HepG2 (cell line): ENCODE data around the gene B3GNT9. TPM values are rescaled to one million over a fixed set of nuclear protein-coding genes. Genes with fewer than 3 reads are reported as not detected.

ENCODE experiments used
- ATAC-seq: fragments of 200-7000 bp; cut with Tn5 transposase; 3 replicates; pipeline ENCODE4 v1.9.1; 2020; ENCODE audit warnings: mild to moderate bottlenecking, moderate library complexity
- BruUV-seq: library from RNA; stranded (reverse); fragments of 400-500 nt; replicated peaks from 2 replicates; lab custom pipeline; 2021; lab: Mats Ljungman, UMichigan
- CTCF ChIA-PET: fragments of 300-600 bp; formaldehyde crosslinking; extraction: SDS; loops from one replicate; lab custom pipeline; 2021; ENCODE audit warnings: low total read pairs, inconsistent platforms, low intra/inter-chr PET ratio; lab: Yijun Ruan, JAX
- POLR2A ChIA-PET: fragments of 350-600 bp; sonication (Branson Sonifier 250); formaldehyde crosslinking; loops from one replicate; lab custom pipeline; 2020; ENCODE audit warnings: antibody characterized with exemption, inconsistent platforms; lab: Yijun Ruan, JAX
- DNase-seq: peaks from one replicate; pipeline ENCODE4 v3.0.0-alpha.2; 2015; ENCODE audit warnings: low spot score
- FAIRE-seq: peaks from 3 replicates; lab custom pipeline; 2011; peaks lifted over from hg19 to GRCh38; lab: Jason Lieb, UNC
- H2AFZ ChIP-seq: one replicate; pipeline ENCODE4 v1.6.1; 2011; ENCODE audit warnings: low read length, inconsistent platforms
- H3K27ac ChIP-seq: fragments of 300-600 bp; 3 replicates; pipeline ENCODE4 v1.8.0; 2011; ENCODE audit warnings: mixed run types, mild to moderate bottlenecking, mixed read lengths, low read length, inconsistent platforms; ENCODE audit not compliant: insufficient read depth; ENCODE audit errors: extremely low read length
- H3K27me3 ChIP-seq, 2 experiments: fragments of 200-600 bp in 1 of 2; 2 replicates in 1 of 2; 3 replicates in 1 of 2; pipeline versions ENCODE4 v1.6.0 to v1.8.0; 2011; ENCODE audit warnings: low read length in 2 of 2, mild to moderate bottlenecking in 2 of 2, moderate library complexity in 2 of 2, inconsistent platforms in 1 of 2; ENCODE audit not compliant: insufficient read depth in 2 of 2, control insufficient read depth in 1 of 2
- H3K36me3 ChIP-seq, 2 experiments: fragments of 200-600 bp in 1 of 2; replicated peaks in 1 of 2; 2 replicates in 1 of 2; 3 replicates in 1 of 2; pipeline versions ENCODE4 v1.5.1 to v1.8.0; 2011; ENCODE audit warnings: low read length in 2 of 2, inconsistent platforms in 1 of 2; ENCODE audit not compliant: insufficient read depth in 2 of 2, control insufficient read depth in 1 of 2
- H3K4me1 ChIP-seq: 2 replicates; pipeline ENCODE4 v1.5.1; 2012; ENCODE audit warnings: low read length, inconsistent platforms; ENCODE audit not compliant: insufficient read depth
- H3K4me2 ChIP-seq: 2 replicates; pipeline ENCODE4 v1.6.0; 2011; ENCODE audit warnings: low read depth, low read length, inconsistent platforms
- H3K4me3 ChIP-seq, 3 experiments: fragments of 200-600 bp in 1 of 3; sonication (generic), shearing (Covaris generic) in 1 of 3; replicated peaks in 1 of 3; 2 replicates each; pipeline ENCODE4 v1.5.1; 2011 to 2016; ENCODE audit warnings: low read length in 3 of 3, inconsistent platforms in 2 of 3, low read depth in 2 of 3, mild to moderate bottlenecking in 2 of 3, control low read depth in 1 of 3, mixed read lengths in 1 of 3; ENCODE audit not compliant: insufficient read depth in 1 of 3
- H3K79me2 ChIP-seq: one replicate; pipeline ENCODE4 v1.6.1; 2011; ENCODE audit warnings: low read length, inconsistent platforms; ENCODE audit not compliant: insufficient read depth
- H3K9ac ChIP-seq: 2 replicates; pipeline ENCODE4 v1.6.0; 2011; ENCODE audit warnings: mild to moderate bottlenecking, low read depth, low read length, inconsistent platforms; ENCODE audit not compliant: insufficient read depth
- H3K9me3 ChIP-seq: 2 replicates; pipeline ENCODE4 v1.5.1; 2012; ENCODE audit warnings: mild to moderate bottlenecking, low read length
- H4K20me1 ChIP-seq: 2 replicates; pipeline ENCODE4 v1.6.0; 2011; ENCODE audit warnings: inconsistent platforms, mild to moderate bottlenecking, low read length, moderate library complexity; ENCODE audit not compliant: insufficient read depth
- ELF3 ChIP-seq: IDR thresholded peaks from 2 replicates; pipeline ENCODE4 v1.6.1; 2016; ENCODE audit warnings: missing genetic modification reagents, missing compliant biosample characterization
- HMG20B ChIP-seq: conservative IDR thresholded peaks from 2 replicates; pipeline ENCODE4 v1.6.1; 2016; ENCODE audit warnings: missing genetic modification reagents, missing compliant biosample characterization
- MXD4 ChIP-seq: IDR thresholded peaks from 2 replicates; pipeline ENCODE4 v1.6.1; 2016; ENCODE audit warnings: mild to moderate bottlenecking, missing biosample characterization, missing genetic modification reagents
- PAF1 ChIP-seq: IDR thresholded peaks from 2 replicates; pipeline ENCODE4 v1.6.1; 2016; ENCODE audit warnings: missing genetic modification reagents, missing compliant biosample characterization
- PAX8 ChIP-seq: sonication (generic); formaldehyde crosslinking; IDR thresholded peaks from 2 replicates; pipeline ENCODE4 v1.8.0; 2022; ENCODE audit warnings: mild to moderate bottlenecking, missing genetic modification reagents, borderline replicate concordance
- RARA ChIP-seq: IDR thresholded peaks from 2 replicates; pipeline ENCODE4 v1.6.1; 2016; ENCODE audit warnings: missing genetic modification reagents, missing compliant biosample characterization
- SNAPC2 ChIP-seq: sonication (generic); formaldehyde crosslinking; IDR thresholded peaks from 2 replicates; pipeline ENCODE4 v1.8.1; 2022; ENCODE audit warnings: mild to moderate bottlenecking, missing genetic modification reagents
- SOX13 ChIP-seq, 3 experiments: fragments of 450-650 bp in 1 of 3; sonication (generic) in 1 of 3; formaldehyde crosslinking in 1 of 3; IDR thresholded peaks in 2 of 3; conservative IDR thresholded peaks in 1 of 3; 2 replicates each; pipeline versions ENCODE4 v1.5.0 to v1.6.1; 2016 to 2020; ENCODE audit warnings: antibody characterized with exemption in 1 of 3, mild to moderate bottlenecking in 1 of 3, missing compliant biosample characterization in 1 of 3, missing genetic modification reagents in 1 of 3, moderate library complexity in 1 of 3
- TARDBP ChIP-seq: sonication (generic); formaldehyde crosslinking; IDR thresholded peaks from 2 replicates; pipeline ENCODE4 v1.8.0; 2022; ENCODE audit warnings: mild to moderate bottlenecking, missing genetic modification reagents
- TCF12 ChIP-seq, 2 experiments: fragments of 450-650 bp in 1 of 2; sonication (generic) in 1 of 2; formaldehyde crosslinking in 1 of 2; IDR thresholded peaks; 2 replicates each; pipeline versions ENCODE4 v1.6.1 to v1.8.0; 2017 to 2022; ENCODE audit warnings: antibody characterized with exemption in 1 of 2, mild to moderate bottlenecking in 1 of 2, missing genetic modification reagents in 1 of 2, moderate library complexity in 1 of 2
- ZBTB1 ChIP-seq: sonication (generic); formaldehyde crosslinking; IDR thresholded peaks from 2 replicates; pipeline ENCODE4 v1.4.0; 2020; ENCODE audit warnings: missing genetic modification reagents, borderline replicate concordance
- ZNF317 ChIP-seq: sonication (generic); formaldehyde crosslinking; IDR thresholded peaks from 2 replicates; pipeline ENCODE4 v1.5.0; 2020; ENCODE audit warnings: mild to moderate bottlenecking, missing genetic modification reagents
- ZNF382 ChIP-seq: sonication (generic); formaldehyde crosslinking; IDR thresholded peaks from 2 replicates; pipeline ENCODE4 v1.5.0; 2020; ENCODE audit warnings: missing genetic modification reagents, mild to moderate bottlenecking, borderline replicate concordance
- WGBS: methylation state at CpG from one replicate; pipeline ENCODE4 v1.1.6; 2017; ENCODE audit warnings: low lambda C conversion rate; 5-methylcytosine and 5-hydroxymethylcytosine counted together
- in situ Hi-C: cut with HindIII; loops from 2 replicates; pipeline ENCODE4 v1.10.0; 2017; ENCODE audit warnings: low pct_unique_long_range_greater_than_20kb; ENCODE audit not compliant: extremely low pct_ligation_motif_present
- intact Hi-C: fragments of 100-400 bp; cut with micrococcal nuclease; formaldehyde crosslinking; loops from one replicate; pipeline ENCODE4 v1.10.0; 2022; ENCODE audit not compliant: unreplicated experiment
- polyA plus RNA-seq, 8 experiments: library from polyadenylated mRNA; depleted of rRNA in 3 of 8; stranded (reverse) in 7 of 8; unstranded in 1 of 8; fragments of >200 nt; fragmentation: Illumina TruSeq in 4 of 8; extraction: Trizol in 4 of 8; gene quantifications; 2 replicates each; pipeline versions ENCODE4 v1.2.1 to v1.2.3, GENCODE V29; 2011 to 2016; ENCODE audit warnings: low read depth in 4 of 8, missing spikeins in 1 of 8, mixed read lengths in 1 of 8; ENCODE audit not compliant: insufficient read depth in 1 of 8
- total RNA-seq, 5 experiments: library from RNA; depleted of rRNA; stranded (reverse); fragments of >200 nt; fragmentation: Illumina TruSeq; extraction: Trizol; gene quantifications; 2 replicates each; pipeline ENCODE4 v1.2.3, GENCODE V29; 2016; ENCODE audit warnings: low read depth in 1 of 5
- TF ChIP-seq, protein P1 (sequence below): sonication (generic); formaldehyde crosslinking; IDR thresholded peaks from 2 replicates; pipeline ENCODE4 v1.8.1; 2023; ENCODE audit warnings: missing genetic modification reagents, mild to moderate bottlenecking, borderline replicate concordance
- TF ChIP-seq, protein P2 (sequence below): IDR thresholded peaks from 2 replicates; pipeline ENCODE4 v1.4.0; 2020; ENCODE audit warnings: mild to moderate bottlenecking, missing genetic modification reagents
- TF ChIP-seq, protein P3 (sequence below): IDR thresholded peaks from 2 replicates; pipeline ENCODE4 v1.6.1; 2016
- TF ChIP-seq, protein P4 (sequence below): sonication (generic); formaldehyde crosslinking; IDR thresholded peaks from 2 replicates; pipeline ENCODE4 v1.5.0; 2020; ENCODE audit warnings: missing genetic modification reagents

B3GNT9 gene
- total and polyA plus RNA-seq, 2 of the 13 experiments (the other 11 are each of a cell fraction or from before 2014, with no cell fraction given): 1.5 to 3.1 TPM

DNA sequence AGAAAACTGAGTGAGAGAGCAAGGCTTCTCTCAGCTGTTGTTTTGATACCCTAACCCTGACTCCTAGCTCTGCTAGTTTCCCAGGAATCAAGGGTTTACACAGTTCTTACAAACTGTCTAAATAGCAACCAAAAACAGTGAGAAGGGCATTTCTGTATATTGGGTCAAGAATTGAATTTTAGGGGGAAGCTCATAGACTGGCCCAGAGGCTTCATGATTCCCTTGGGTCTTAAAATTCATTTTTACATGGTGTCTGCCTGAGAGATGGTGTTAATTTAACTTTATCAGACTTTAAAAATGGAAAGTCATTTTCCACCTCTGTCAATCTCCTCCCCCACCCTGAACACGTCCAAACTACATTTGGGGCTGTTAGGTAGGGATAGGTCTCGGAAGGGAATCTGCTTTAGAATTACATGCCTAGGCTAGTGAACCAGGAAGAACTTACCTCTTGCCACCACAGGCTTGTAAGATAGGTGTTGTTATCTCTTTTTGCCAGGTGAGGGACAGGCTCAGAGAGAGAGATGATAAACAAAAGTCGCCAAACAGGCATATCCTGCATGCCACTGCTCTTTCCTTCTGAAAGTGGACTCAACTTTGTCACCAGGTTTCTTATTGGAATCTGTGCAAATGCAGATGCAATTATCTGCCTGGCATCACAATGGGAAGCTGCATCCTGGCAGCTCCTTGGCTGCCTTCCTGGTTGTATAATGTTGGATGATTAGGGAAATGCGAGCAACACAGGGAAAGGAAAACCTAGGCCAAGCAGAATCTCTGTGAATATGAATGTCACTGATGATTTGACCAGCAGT is 38.0 kb downstream of the B3GNT9 start:
- in situ Hi-C loops: no loop called here
- no peak overlapping the region for H2AFZ ChIP-seq
- H3K4me1 ChIP-seq: peaks cover 80% of the 10 kb centered on the region
- H3K4me2 ChIP-seq: peak overlapping the region; percentile 98
- peak overlapping the region; percentile 92 for H3K9ac ChIP-seq
- intact Hi-C loops: no loop called here
- peak overlapping the region; percentile 81 to 99 (median 83) for H3K4me3 ChIP-seq
- peak overlapping the region; percentile 90 for H3K27ac ChIP-seq
- BruUV-seq: no TSS peak
- peak; percentile 62 for DNase-seq
- WGBS: 36% methylated on average over 4 of the region's 4 CpGs
- peaks cover 10 to 12% of the 10 kb centered on the region in 2 experiments; a peak in 4 of 5 replicates for H3K36me3 ChIP-seq
- ChIA-PET POLR2A (interaction anchor here (1.0 to 4.3 kb wide), 15 partner anchors 10 to 449 kb away, joined by 3 to 31 read pairs (median 7); partner anchors contain the start of genes B3GNT9, NOL3 and TMEM208), CTCF (no interaction called here)
- H3K79me2 ChIP-seq: peaks cover 74% of the 10 kb centered on the region
- H3K27me3 ChIP-seq: no peaks in the 10 kb centered on the region; a peak in 1 of 5 replicates
- peaks cover 31% of the 10 kb centered on the region for H4K20me1 ChIP-seq
- peak; percentile 51 for FAIRE-seq
- no peaks in the 10 kb centered on the region for H3K9me3 ChIP-seq
- ATAC-seq: no peak
- TF ChIP-seq ZBTB1 (no peak), MXD4 (CRISPR knock-in tag) (peak; percentile 22; the same call in 1 of the 2 replicates), SNAPC2 (CRISPR knock-in tag) (no peak), ELF3 (peak; percentile 90), HMG20B (CRISPR knock-in tag) (no peak), SOX13 (IDR thresholded peaks at IDR 0.05) (no peak), SOX13 (CRISPR knock-in tag; conservative IDR thresholded peaks at IDR 0.05 in 1 of 2, IDR thresholded peaks at IDR 0.05 in 1 of 2) (0 out of 4 replicates have a peak, but pooled peaks of 1 of the 2 experiments have one; percentile 21), PAX8 (CRISPR knock-in tag) (no peak), ZNF317 (CRISPR knock-in tag) (0 out of 2 replicates have a peak, but pooled peaks have one; percentile 46), ZNF382 (no peak), TCF12 (IDR thresholded peaks at IDR 0.05) (no peak), TCF12 (CRISPR knock-in tag; IDR thresholded peaks at IDR 0.05) (no peak), TARDBP (CRISPR knock-in tag) (peak; percentile 16; the same call in 1 of the 2 replicates), PAF1 (CRISPR knock-in tag) (no peak), RARA (CRISPR knock-in tag) (peak; percentile 16; the same call in 1 of the 2 replicates)
- TF ChIP-seq, protein P1, sequence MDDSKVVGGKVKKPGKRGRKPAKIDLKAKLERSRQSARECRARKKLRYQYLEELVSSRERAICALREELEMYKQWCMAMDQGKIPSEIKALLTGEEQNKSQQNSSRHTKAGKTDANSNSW (CRISPR knock-in tag): no peak
- TF ChIP-seq, protein P2, sequence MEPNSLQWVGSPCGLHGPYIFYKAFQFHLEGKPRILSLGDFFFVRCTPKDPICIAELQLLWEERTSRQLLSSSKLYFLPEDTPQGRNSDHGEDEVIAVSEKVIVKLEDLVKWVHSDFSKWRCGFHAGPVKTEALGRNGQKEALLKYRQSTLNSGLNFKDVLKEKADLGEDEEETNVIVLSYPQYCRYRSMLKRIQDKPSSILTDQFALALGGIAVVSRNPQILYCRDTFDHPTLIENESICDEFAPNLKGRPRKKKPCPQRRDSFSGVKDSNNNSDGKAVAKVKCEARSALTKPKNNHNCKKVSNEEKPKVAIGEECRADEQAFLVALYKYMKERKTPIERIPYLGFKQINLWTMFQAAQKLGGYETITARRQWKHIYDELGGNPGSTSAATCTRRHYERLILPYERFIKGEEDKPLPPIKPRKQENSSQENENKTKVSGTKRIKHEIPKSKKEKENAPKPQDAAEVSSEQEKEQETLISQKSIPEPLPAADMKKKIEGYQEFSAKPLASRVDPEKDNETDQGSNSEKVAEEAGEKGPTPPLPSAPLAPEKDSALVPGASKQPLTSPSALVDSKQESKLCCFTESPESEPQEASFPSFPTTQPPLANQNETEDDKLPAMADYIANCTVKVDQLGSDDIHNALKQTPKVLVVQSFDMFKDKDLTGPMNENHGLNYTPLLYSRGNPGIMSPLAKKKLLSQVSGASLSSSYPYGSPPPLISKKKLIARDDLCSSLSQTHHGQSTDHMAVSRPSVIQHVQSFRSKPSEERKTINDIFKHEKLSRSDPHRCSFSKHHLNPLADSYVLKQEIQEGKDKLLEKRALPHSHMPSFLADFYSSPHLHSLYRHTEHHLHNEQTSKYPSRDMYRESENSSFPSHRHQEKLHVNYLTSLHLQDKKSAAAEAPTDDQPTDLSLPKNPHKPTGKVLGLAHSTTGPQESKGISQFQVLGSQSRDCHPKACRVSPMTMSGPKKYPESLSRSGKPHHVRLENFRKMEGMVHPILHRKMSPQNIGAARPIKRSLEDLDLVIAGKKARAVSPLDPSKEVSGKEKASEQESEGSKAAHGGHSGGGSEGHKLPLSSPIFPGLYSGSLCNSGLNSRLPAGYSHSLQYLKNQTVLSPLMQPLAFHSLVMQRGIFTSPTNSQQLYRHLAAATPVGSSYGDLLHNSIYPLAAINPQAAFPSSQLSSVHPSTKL (CRISPR knock-in tag): peak; percentile 44
- TF ChIP-seq, protein P3, sequence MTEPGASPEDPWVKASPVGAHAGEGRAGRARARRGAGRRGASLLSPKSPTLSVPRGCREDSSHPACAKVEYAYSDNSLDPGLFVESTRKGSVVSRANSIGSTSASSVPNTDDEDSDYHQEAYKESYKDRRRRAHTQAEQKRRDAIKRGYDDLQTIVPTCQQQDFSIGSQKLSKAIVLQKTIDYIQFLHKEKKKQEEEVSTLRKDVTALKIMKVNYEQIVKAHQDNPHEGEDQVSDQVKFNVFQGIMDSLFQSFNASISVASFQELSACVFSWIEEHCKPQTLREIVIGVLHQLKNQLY (CRISPR knock-in tag): no peak
- TF ChIP-seq, protein P4, sequence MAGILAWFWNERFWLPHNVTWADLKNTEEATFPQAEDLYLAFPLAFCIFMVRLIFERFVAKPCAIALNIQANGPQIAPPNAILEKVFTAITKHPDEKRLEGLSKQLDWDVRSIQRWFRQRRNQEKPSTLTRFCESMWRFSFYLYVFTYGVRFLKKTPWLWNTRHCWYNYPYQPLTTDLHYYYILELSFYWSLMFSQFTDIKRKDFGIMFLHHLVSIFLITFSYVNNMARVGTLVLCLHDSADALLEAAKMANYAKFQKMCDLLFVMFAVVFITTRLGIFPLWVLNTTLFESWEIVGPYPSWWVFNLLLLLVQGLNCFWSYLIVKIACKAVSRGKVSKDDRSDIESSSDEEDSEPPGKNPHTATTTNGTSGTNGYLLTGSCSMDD (CRISPR knock-in tag): no peak
